Skeletal muscle tissue (tissue), 4 donors: Measurements from ENCODE around the gene BLOC1S1. TPM values are rescaled to one million over a fixed set of nuclear protein-coding genes. Genes with fewer than 3 reads are reported as not detected.

ENCODE experiments used
- H3K27ac ChIP-seq: one replicate; pipeline ENCODE4 v1.7.0; 2013; ENCODE audit warnings: mild to moderate bottlenecking, low read depth, low read length, inconsistent platforms
- H3K27me3 ChIP-seq, 3 donors: one replicate each; pipeline ENCODE4 v1.7.0; 2013; ENCODE audit warnings: low read length in 3 of 3; ENCODE audit not compliant: control insufficient read depth in 3 of 3, insufficient read depth in 3 of 3
- H3K36me3 ChIP-seq, 3 donors: one replicate each; pipeline ENCODE4 v1.7.0; 2013; ENCODE audit warnings: low read length in 3 of 3; ENCODE audit not compliant: control insufficient read depth in 3 of 3, insufficient read depth in 3 of 3
- H3K4me1 ChIP-seq, 3 donors: one replicate each; pipeline ENCODE4 v1.7.0; 2013; ENCODE audit warnings: low read length in 3 of 3, mild to moderate bottlenecking in 3 of 3; ENCODE audit not compliant: control insufficient read depth in 3 of 3, insufficient read depth in 3 of 3
- H3K4me3 ChIP-seq, 3 donors: one replicate each; pipeline ENCODE4 v1.7.0; 2013; ENCODE audit warnings: low read length in 3 of 3
- H3K9ac ChIP-seq, 3 donors: one replicate each; pipeline ENCODE4 v1.7.0; 2013; ENCODE audit warnings: low read length in 3 of 3, mild to moderate bottlenecking in 3 of 3, moderate library complexity in 2 of 3, low read depth in 1 of 3
- H3K9me3 ChIP-seq, 3 donors: one replicate each; pipeline ENCODE4 v1.7.0; 2013; ENCODE audit warnings: low read length in 3 of 3; ENCODE audit not compliant: control insufficient read depth in 3 of 3
- total RNA-seq: library from RNA; depleted of rRNA; stranded (reverse); fragments of >200 nt; gene quantifications from one replicate; pipeline ENCODE4 v1.2.3, GENCODE V29; 2014
- donor health status: Osteomylitis.

The BLOC1S1 gene
- total RNA-seq, 1 donor from 2014 or later = 42.3 TPM

GRCh38 chr12:55723516-55724225 lies 7.8 kb downstream of the BLOC1S1 start:
- H3K36me3 ChIP-seq = peaks cover 36 to 38% (median 37%) of the 10 kb centered on the region in 3 donors
- H3K4me1 ChIP-seq = peaks cover 77 to 84% (median 80%) of the 10 kb centered on the region in 3 donors
- H3K9ac ChIP-seq = peak overlapping the region; percentile 14 to 69 (median 33)
- H3K27ac ChIP-seq = peak overlapping the region; percentile 16
- H3K9me3 ChIP-seq = no peaks in the 10 kb centered on the region
- H3K4me3 ChIP-seq = no peak overlapping the region
- H3K27me3 ChIP-seq = no peaks in the 10 kb centered on the region

DNA sequence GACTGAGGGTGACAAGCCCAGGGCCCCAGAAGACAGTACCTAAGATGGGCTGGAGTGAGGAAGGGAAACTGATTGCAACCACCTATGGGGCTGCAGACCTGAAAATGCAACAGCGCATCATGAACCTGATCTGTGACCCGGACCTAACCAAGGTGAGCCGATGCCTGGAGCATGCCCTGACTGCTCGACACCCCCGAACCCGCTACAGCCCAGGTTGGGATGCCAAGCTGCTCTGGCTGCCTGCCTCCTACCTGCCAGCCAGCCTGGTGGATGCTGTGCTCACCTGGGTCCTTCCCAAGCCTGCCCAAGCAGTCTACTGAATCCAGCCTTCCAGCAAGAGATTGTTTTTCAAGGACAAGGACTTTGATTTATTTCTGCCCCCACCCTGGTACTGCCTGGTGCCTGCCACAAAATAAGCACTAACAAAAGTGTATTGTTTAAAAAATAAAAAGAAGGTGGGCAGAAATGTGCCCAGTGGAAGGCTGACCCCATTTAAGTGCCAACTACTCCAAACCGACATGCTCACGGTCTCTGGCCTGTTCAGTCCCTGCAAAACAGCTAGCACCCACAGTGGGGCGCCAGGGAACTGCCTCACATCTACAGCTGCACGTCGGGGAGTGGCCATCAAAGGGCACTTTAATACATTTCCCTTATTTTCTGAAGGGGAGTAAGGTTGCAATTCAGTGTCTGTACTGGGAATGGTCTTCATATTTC lies 8.5 kb downstream of the BLOC1S1 start:
- Histone ChIP-seq H3K27ac (peak overlapping the region; percentile 25), H3K4me3 (no peak overlapping the region), H3K27me3 (no peaks in the 10 kb centered on the region), H3K36me3 (peaks cover 33 to 39% (median 36%) of the 10 kb centered on the region in 3 donors), H3K4me1 (peaks cover 71 to 80% (median 75%) of the 10 kb centered on the region in 3 donors), H3K9ac (peak overlapping the region in 1 of 3 donors; percentile 57), H3K9me3 (no peaks in the 10 kb centered on the region)

- Histone ChIP-seq H3K4me1 (peaks cover 70 to 78% (median 75%) of the 10 kb centered on the region in 3 donors), H3K27ac (peak overlapping the region; percentile 25), H3K27me3 (no peaks in the 10 kb centered on the region), H3K9ac (no peak overlapping the region), H3K36me3 (peaks cover 33 to 39% (median 36%) of the 10 kb centered on the region in 3 donors), H3K4me3 (no peak overlapping the region), H3K9me3 (no peaks in the 10 kb centered on the region)
These were observed 9.1 kb downstream of the BLOC1S1 start for GRCh38 chr12:55724940-55725309.

GRCh38 chr12:55725556-55725955 lies 9.7 kb downstream of the BLOC1S1 start:
- peak overlapping the region in 1 of 3 donors; percentile 16 for H3K9ac ChIP-seq
- no peak overlapping the region for H3K27ac ChIP-seq
- no peaks in the 10 kb centered on the region for H3K9me3 ChIP-seq
- H3K4me3 ChIP-seq = no peak overlapping the region
- H3K36me3 ChIP-seq = peaks cover 33 to 39% (median 36%) of the 10 kb centered on the region in 3 donors
- H3K4me1 ChIP-seq = peaks cover 70 to 78% (median 75%) of the 10 kb centered on the region in 3 donors
- no peaks in the 10 kb centered on the region for H3K27me3 ChIP-seq

DNA sequence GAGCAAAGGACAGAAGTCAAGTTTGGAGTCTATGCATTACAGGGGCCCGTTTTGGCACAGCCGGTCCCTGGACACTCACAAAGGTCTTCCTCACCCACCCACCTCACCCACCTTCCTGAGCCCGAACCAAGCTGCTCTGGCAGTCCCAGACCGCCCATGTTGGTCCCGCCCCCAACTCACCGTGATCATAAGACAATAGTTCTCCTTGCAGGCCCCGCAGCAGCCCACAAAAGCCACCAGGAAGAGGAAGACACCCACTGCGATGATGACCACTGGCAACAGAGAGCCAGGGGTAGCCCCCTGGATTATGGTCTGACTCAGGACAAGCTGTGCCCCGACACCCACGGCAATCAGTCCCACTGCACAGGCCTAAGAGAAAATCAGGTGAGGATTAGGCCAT lies 11.1 kb downstream of the BLOC1S1 start:
- no peaks in the 10 kb centered on the region for H3K27me3 ChIP-seq
- no peaks in the 10 kb centered on the region for H3K9me3 ChIP-seq
- peaks cover 60 to 64% (median 64%) of the 10 kb centered on the region in 3 donors for H3K4me1 ChIP-seq
- H3K27ac ChIP-seq = peak overlapping the region; percentile 100
- H3K4me3 ChIP-seq = peak overlapping the region; percentile 86 to 94 (median 93)
- peaks cover 33 to 39% (median 36%) of the 10 kb centered on the region in 3 donors for H3K36me3 ChIP-seq
- H3K9ac ChIP-seq = peak overlapping the region; percentile 88 to 100 (median 99)

DNA sequence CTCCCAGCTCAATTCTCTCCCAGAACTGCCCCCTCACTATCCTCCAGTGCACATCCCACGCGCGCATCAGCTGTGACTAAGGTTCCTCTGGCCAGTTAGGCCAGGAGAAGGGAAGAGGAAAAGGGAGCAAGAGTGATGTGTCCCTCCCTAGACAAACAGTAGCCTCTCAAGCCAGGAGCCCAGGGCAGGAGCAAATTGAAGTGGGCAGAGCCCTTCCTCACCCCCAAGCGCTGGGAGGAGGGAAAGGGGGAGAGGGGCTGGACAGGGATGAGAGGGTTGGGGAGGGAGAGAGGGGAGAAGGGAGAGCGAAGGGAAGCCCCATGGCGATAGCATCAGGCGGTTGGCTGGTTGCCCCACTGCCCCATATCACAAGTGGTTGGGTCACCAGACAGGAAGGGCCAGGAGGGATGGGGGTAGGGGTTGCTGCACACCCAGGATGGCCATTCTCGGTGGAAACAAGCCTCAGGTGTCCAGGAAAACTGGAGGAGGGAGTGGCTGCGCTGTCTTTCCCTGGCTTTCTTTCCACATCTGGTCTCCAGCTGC lies 11.9 kb downstream of the BLOC1S1 start:
- peak overlapping the region; percentile 100 for H3K27ac ChIP-seq
- H3K4me3 ChIP-seq = peak overlapping the region; percentile 86 to 94 (median 93)
- H3K4me1 ChIP-seq = peaks cover 60 to 64% (median 63%) of the 10 kb centered on the region in 3 donors
- H3K9me3 ChIP-seq = no peaks in the 10 kb centered on the region
- H3K36me3 ChIP-seq = peaks cover 35 to 39% (median 36%) of the 10 kb centered on the region in 3 donors
- H3K27me3 ChIP-seq = no peaks in the 10 kb centered on the region
- peak overlapping the region; percentile 88 to 100 (median 99) for H3K9ac ChIP-seq

DNA sequence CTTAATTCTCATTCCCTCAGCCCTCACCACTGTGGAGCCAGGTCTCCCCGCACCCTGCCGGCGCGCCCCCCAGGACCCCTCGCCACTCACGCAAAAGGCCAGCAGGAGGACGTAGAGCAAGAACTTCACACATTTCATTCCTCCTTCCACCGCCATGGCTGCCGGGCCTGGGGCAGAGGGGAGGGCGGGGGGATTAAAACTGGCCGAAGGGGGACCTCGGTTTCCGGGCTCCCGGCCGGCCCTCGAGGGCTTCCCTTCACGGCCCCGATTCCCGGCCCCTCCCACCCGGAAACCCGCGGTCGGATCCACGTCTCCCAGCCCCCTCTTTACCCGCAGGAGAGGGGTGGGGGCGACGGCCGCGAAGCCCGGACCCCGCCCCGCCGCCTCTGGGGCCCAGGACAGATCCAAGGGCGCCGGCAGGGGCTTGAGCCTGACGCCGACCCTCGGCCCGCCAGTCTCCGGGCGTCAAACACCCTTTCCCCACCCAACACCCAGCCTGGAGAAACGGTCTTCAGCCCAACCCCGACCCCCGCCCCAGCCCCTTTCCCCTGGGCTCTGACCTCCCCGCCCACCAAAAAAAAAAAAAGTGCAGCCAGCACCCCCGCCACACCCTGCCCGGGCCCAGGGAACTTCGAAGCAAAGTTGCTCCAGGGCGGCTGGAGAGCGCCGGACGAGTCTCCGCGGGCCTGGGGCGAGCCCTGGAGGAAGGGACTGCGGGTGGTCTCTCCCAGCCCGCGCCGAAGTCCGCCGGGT lies 12.5 kb downstream of the BLOC1S1 start:
- H3K27me3 ChIP-seq = no peaks in the 10 kb centered on the region
- no peaks in the 10 kb centered on the region for H3K9me3 ChIP-seq
- peaks cover 32 to 37% (median 36%) of the 10 kb centered on the region in 3 donors for H3K36me3 ChIP-seq
- H3K27ac ChIP-seq = peak overlapping the region; percentile 100
- H3K4me1 ChIP-seq = peaks cover 56 to 58% (median 57%) of the 10 kb centered on the region in 3 donors
- H3K9ac ChIP-seq = peak overlapping the region; percentile 88 to 100 (median 99)
- H3K4me3 ChIP-seq = peak overlapping the region; percentile 86 to 94 (median 93)

GRCh38 chr12:55728939-55729818 lies 13.3 kb downstream of the BLOC1S1 start, which contains the start of gene CD63:
CD63 (minus strand) TSS chr12:55729009; CDS start chr12:55728341, 668 bp downstream.
- peaks cover 48 to 52% (median 49%) of the 10 kb centered on the region in 3 donors for H3K4me1 ChIP-seq
- H3K27ac ChIP-seq = peak within 1 kb of the TSS; percentile 100
- no peaks in the 10 kb centered on the region for H3K9me3 ChIP-seq
- H3K36me3 ChIP-seq = peaks cover 28 to 33% (median 33%) of the 10 kb centered on the region in 3 donors
- H3K4me3 ChIP-seq = peak within 1 kb of the TSS; percentile 93 to 94 (median 93)
- no peaks in the 10 kb centered on the region for H3K27me3 ChIP-seq
- peak within 1 kb of the TSS; percentile 99 to 100 (median 100) for H3K9ac ChIP-seq
